GM21529 (cell line): Measurements from ENCODE around the gene LIMD2.
A peak's percentile ranks its signal among the peaks of the same experiment; 100 is the strongest.
"Not testable (repeated sequence)": the region's sequence is repeated elsewhere in the genome, so short reads cannot be mapped to it uniquely, and the experiment has no call there.

Experiments used
- ATAC-seq: cut with Tn5 transposase; IDR thresholded peaks from one replicate; pipeline ENCODE4 v1.9.1; 2021; ENCODE audit not compliant: unreplicated experiment

LIMD2 gene

DNA sequence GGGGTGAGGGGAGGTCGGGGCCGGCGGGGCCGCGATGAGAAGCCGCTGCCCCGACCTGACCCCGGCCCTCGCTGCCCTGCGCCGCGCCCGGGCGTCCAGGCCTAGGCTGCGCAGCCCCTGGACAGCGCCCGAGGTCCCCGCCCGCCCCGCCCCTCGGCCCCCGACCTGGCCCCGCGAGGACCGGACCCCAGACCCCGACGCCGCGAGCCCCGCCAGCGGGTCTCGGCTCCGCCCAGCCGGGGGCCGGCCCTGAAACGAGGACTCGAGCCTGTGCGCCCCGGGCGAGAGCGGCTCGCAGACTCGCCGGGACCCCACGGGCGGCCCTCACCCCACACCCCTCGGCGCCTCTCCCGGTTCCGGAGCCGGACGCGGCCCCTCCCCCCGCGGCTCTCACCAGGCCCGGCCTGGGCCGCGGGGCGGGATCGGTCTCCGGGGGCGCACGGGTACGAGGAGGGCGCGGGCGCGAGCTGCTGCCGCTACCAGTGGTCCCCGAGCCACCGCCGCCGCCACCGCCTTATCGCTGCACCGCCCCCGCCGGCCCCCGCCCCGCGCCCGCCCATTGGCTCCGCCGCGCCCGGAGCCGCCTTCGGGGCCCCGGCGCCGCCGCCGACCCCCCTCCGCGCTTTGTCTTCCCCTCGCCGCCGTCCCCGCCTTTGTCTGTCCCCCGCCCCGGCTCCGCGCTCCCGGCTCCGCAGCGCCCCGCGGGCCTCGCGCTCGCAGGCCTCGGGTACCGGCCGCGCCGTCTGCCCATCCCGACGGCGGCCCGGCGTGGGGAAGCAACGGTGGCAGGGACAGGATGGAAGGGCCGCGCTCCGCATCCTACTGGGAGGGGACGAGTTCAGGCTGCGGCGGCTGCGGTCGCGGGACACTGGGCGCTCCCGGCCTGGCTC is at the start of gene LIMD2:
LIMD2 (minus strand) TSS at position 488 of the 890 bp plus-strand sequence. CDS start 827 bp downstream, outside the sequence.
- ATAC-seq, result peak; percentile 7

DNA sequence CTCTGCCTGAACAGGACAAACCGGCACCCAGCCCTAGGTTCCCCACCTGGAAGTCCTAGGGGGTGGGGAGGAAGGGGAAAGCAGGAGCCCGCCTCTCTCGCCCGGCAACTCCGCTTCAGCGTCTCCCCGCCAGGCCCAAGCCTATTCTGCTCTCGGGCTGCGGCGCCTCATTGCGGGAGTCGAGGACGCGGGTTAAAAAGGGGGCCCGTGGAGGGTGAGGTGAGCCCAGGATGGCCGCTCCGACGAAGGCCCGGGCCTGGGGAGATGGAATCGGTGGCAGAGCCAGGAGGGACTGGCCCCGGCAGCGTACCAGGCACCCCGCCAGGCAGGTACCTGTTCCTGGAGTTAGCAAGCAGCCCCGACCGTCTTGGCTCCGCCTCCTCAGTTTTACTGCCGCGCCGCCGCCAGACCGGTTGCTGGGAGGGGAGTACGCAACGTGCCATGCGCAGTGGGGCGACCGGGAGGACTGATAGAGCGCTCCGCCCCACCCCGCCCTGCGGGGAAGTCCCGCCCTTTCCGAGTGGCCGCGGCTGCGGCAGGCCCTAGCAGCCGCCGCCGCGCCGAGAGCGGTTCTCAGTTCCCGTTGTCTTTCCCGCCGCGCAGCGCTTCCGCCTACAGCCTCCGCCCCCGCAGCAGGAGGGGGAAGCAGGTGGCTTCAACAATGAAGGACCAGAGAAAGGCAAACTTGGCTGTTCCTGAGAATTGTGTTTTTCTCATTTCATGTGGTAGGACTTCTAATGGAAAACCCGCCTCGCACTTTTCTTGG is 41.7 kb upstream of the LIMD2 start, which contains the start of gene STRADA:
STRADA (minus strand) TSS at position 392 of the 766 bp plus-strand sequence. CDS start 13,430 bp downstream, outside the sequence.
- ATAC-seq, result peak; percentile 87

DNA sequence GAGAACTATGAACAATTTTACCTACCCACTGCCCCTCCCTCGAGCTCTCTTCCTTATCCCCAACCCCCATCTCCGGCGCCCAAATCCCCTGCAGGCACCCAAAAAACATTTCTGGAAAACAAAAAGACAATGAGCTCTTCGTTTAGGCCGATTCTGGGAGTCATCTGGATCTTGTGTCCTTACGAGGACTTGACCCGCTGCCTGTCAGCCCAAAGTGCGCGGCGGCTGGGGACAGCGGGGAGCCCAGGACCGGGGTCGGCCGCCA is 41.1 kb upstream of the LIMD2 start:
- peak; percentile 23 for ATAC-seq

DNA sequence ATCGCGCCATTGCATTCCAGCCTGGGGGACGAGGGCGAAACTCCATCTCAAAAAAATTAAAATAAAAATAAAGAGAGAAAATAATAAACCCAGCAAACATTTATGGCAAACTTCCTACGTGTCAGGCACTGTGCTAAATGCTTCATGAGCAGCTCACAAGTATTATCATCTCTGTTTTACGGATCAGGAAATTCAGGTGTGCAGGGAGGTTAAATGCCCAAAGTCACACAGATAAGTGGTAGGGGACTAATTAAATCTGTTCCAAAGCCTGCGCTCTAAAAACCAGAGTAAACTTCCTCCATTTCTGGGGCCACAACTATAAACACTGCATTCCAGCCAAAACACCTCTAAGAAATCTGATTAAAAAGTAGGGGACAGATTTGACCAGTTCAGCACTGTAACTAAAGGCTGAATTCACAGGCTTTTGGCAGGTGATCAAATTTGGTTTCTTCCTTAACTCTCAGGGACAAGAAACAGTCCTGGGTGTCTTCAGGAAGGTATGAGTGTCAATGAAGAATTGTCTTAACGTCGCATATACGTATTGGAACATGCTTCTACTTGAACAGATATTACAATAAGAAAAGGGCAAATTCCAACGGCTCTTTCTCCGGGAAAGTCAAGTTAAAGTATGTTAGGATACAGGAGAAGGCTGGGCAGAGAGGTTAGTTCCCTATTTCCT is 40.7 kb upstream of the LIMD2 start:
- no peak for ATAC-seq

DNA sequence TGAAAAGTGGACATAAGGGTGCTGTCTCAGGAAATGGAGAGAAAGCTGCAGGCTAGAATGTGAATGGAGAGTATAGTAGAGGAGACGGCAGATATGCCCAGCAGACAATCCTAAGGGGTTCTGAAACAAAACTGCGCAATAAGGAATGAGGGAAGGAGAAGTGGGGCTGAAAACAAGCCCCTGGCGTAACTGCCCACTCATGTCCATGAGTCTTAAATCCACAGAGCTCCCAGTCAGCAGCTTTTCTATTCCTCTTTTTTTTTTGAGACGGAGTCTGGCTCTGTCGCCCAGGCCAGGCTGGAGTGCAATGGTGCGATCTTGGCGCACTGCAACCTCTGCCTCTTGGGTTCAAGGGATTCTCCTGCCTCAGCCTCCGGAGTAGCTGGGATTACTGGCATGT is 35.8 kb upstream of the LIMD2 start:
- ATAC-seq, result no peak

DNA sequence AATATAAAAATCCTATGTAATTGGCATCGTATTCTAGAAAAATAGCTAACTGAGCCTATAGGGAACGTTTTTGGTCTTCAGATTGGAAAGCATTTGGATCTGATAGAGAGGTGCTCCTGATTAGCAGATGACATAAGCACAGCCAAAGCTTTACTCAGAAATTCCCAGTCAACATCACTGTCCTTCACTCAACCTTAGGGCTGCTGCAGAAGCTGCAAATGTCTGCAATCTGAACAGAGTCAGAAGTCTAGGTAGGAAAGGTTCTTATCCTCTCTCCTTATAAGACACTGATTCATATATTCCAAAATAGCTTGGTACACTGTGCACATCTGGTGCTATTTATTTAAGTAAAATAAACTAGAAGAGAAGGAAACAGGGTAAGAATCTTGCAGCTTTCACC is 22.5 kb upstream of the LIMD2 start:
- ATAC-seq, result no peak

DNA sequence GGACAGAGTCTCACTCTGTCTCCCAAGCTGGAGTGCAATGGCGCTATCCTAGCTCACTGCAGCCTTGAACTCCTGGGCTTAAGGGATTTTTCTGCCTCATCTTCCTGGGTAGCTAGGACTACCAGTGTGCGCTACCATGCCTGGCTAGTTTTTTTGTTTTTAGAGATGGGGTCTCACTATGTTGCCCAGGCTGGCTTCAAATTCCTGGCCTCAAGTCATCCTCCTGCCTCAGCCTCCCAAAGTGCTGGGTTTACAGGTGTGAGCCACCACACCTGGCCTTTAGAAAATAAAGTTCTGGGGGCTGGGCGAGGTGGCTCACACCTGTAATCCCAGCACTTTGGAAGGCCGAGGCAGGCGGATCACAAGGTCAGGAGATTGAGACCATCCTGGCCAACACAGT is 20.3 kb upstream of the LIMD2 start:
- not testable (repeated sequence) for ATAC-seq

DNA sequence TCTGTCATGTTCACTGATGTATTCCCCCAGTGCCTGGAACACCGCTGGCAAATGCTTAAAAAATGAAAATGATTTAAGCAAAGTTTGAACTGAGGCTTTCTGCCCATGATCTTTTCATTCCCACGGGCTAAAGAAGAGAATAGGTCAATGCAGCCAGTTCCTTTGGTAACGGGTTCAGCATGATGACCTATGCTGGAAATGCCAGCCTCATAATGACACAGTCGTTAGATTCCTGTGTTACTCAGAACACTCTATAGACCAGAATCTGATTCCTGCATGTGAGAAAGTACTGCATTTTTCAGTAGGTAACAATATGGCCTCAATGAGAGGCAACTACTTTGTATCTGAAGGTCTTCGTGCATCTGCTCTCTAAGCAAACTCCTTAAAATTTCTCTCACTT is 19.1 kb upstream of the LIMD2 start:
- ATAC-seq, result no peak

DNA sequence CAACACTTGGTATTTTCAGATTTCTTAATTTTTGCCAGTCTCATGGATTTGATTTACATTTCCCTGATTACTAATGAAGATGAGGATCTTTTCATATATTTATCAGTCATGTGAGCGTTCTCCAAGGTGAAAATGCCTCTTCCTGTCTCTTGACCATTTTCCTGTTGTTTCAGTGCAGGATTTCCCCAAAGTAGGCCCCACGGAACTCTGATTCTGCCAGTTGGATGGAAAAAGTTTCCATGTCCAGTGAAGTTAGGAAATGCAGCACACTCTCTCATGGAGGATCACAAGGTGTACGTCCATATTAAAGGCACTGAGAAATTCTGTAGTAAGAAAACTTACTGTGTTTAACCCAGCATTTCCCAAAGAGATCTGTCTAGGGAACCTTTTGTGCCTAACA is 16.5 kb upstream of the LIMD2 start:
- ATAC-seq, result no peak

DNA sequence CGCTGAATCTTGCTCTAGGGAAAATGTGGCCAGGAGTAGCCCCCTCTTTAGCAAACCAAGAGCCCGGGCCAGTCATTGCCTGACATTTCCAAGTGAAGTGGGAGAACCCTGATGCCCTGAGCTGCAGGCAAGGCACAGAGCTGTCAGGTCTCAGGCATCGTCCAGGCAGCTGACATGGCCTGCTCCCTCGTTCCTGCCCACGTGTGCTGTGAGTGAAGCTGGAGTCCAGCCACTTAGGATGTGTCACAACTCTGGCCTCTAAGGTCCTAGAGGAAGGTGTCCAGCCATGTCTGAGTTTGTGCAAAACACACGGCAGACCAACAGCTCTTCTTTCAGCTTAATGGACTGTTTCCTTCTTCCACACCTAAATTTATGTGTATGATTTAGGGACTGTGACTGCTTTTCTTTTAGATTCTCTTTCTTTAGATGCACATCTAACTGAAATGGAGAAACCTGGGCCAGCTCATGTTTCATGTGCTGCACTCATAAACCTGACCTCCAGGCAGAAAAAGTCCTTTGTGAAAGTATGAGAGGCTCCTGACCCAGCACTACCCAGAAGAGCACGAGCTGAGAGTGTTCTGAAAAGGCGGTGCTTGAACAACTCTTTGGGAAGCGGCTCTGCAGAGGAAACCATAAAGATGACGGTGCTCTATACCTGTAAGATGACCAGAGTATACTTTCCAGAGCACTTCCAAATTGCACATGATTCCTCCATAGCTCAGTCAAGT is 14.8 kb upstream of the LIMD2 start:
- no peak for ATAC-seq

DNA sequence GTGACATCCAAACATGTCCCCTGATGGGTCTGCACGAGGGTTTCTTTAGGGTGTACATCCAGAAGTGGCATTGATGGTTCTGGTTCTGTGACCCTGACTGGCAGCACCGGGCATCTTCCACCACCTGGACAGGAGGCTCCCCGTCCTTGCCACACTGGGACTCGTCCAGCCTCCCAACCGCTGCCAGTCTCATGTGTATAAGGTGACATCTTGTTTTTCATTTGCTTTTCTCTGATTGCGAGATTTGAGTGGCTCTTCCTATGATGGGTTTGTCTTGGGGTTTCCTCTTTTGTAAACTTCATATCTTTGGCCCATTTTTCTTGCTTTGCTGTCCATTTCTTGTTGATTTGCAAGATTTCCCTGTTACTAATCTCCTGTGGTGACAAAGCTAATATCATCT is 9.2 kb upstream of the LIMD2 start:
- ATAC-seq, result no peak

DNA sequence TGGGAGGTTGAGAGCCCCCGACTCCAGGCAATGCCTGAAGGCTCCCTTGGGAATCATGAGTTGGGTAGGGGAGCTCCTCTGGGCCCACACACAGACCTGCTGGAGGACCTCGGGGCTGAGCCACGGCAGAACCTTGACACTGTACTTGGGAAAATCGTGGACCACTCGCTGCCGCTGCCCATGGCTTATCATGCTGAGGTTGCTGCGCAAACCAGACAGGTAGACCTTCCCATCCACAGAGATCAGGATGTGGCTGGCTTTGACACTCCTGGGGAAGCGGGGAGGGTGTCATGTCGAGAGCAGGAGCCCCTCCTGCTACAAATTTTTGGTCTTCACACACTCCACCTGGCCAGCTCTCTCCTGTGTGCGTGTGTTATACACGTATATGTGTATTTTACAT is 7.2 kb upstream of the LIMD2 start:
- no peak for ATAC-seq

DNA sequence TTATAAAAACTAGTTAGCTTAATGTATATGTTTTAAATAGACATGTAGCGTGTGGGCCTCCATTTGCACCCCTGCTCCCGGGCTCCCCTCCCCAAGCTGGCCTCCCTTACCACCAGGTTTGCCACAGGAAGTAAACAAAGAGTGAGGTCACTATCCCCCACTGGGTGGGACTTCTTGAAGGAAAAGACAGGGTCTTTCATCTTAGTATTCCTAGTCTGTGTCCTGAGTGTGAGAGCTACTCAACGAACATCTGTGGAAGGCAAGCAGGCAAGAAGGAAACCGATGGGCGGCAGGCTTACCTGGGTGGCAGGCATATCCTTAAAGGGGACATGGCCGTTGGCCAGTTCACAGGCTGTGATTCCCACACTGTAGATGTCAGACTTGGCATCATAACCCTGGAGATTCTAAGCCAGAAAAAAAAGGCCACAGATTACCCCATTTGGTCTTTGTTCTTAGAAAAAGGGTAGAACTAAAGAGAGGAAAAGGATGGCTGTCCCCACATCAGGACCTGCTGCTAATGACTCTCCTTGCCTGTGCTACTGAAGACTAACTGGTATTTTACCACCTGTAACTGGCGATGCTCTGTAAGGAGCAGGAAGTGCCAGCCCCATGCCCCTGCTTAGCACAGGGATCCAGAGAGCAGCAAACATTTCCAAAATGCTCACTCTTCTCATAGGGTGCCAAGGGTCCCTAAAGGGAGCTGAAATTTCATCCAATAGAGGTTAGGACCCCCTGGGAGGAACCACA is 6.6 kb upstream of the LIMD2 start:
- ATAC-seq, result no peak

DNA sequence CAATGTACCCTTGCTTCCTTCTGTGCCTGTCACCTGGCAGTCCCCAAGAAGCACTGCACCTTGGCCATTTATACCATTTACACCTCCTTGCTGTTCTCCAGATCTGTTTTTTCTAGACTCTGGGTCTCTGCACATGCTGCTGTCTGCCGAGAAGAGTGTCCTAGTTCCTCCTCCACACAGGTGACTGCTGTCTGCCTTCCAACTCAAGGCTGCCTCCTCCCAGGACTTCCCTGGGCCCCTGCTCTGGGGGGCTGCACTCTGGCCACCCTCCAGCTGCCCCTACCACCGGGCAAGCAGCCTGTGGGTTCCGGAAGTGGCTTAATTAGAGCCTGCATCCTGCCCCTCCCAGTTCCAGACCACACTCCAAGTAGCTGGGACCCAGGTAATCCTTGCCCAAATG is 5.7 kb upstream of the LIMD2 start:
- ATAC-seq, result no peak

DNA sequence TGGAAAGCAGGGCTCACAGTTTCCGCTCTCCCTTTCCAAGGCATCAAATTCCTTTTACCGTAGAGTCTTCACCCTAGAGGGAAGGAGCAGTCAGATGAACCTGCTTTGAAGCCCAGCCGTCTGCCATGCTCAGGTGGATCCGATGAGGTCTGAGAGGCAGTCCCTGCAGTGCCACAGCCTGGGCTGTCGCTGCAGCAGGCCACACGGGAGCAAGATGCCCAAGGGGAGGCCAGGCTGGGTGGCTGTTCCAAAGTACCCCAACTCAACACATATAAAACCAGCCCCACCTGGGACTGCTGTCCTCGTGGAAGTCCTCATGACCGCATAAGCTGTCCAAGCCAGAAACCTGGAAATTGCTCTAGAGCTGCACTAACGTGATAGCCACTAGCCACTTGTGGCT is 4.9 kb upstream of the LIMD2 start:
- no peak for ATAC-seq

DNA sequence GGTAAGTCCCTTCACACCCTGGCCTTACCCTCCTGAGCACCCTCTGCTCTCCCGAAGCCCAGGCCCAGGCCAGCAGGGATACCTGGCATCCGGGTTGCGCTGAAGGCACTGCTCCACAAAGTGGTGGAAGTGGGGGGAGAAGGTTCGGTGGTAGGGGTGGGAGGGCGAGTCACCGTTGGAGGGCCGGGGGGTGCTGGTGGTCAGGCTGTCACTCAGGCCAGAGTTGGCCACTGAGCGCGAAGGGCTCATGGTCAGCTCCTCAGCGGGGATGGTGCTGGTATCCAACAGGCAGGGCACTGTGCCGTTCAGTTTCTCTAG is 4.3 kb upstream of the LIMD2 start:
- no peak for ATAC-seq

DNA sequence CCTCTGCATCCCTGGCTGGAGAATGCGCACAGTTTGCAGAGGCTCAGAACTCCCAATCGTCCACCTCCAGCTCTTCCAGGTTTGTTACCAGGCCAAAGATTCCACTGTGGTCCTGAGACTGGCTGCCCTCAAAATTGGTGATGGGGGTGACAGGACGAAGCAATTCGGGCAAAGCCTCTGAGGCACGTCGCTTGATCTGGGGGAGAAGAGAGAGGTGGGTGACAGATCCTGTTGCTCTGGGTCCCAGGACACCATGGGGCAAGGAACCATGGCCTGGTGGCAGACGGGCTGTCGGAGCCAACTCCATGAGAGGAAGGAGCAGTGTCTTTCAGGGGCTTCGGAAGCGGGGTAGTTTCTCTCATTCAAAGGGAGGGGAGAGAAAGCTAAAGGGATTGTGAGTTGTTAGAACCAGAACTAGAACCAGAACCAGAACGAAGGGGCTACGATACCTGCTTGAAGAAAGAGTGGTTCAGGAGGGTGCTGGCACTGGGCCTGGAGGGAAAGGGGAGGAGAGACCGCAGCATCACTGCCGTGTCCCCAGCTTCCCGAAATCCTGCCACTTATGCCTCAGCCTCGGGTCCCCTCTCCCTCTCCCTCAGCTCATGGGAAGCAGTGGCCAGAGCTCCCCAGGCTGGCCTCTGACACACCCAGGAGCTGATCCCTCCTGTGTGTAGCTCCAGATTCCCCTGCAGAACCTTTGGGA is 3.8 kb upstream of the LIMD2 start:
- ATAC-seq, result no peak

DNA sequence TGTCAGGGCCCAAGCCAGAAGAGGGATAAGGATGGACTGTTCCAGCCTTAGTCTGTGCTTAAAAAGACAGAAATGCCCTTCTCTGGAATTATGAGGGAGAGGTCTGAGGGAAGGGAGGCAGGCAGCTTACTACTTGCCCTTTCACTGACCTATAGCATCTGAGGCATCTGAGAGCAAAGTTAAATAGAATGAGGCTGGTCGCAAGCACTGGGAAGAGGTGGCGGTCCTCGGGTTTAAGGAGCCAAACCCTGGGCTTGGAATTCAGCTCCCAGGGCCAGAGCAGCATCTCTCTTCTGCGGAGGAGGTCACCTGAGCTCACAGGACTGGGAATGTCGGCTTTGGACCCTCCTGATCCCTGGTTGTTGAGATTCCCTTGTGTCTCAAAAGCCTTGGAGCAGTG is 3.1 kb upstream of the LIMD2 start:
- no peak for ATAC-seq

DNA sequence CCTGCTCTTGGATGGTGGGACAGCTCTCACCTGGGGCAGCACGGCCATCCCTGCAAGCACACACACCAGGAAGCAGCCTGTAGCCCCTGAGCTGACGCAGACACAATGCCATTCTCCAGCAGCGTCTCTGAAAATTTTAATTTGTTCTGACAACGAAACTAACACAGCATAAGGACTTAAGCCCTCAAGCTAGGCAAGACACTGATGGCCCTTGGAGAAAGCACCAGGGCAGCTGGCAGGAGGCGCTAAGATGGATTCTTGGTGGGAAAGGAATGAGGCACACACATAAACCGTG is 2.7 kb upstream of the LIMD2 start:
- ATAC-seq, result no peak
